ENCODE results near the gene PRCD. TPM values are rescaled to one million over a fixed set of nuclear protein-coding genes. Genes with fewer than 3 reads are reported as not detected.
"Not testable (repeated sequence)": the region's sequence is repeated elsewhere in the genome, so short reads cannot be mapped to it uniquely, and the experiment has no call there.

PRCD gene
- total and polyA plus RNA-seq, 12 donors, result 1.5 to 37.2 (median 5.0) TPM; not detected in 2

DNA sequence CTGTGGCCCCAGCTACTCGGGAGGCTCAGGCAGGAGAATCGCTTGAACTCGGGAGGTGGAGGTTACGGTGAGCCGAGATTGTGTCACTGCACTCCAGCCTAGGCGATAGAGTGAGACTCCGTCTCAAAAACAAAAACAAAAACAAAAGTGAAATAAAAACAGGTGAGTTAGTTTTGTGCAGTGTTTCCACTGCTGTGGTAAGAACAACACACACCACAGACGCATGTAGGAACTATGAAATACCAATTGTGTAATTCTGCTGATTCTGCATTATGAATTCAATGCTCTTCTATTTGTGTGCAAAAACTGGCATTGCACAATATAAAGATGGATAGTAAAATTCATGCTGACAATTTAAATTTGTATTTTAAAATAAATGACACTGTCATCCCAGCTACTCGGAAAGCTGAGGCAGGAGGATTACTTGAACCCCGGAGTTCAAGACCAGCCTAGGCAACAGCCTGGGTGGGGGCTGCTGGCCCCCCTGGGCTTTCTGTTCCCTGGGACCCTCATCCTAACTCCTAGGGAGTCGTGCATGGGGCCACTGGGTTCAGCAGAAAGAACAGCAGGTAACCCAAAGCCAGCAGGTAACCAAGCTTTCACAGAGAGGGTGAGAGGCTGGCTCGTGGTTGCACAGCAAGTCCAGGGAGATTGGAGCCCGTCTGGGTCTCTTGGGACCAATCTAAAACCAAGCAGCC lies 28.0 kb upstream of the PRCD start:
- DNase-seq, result no peak
- no peaks in the 10 kb centered on the region for H3K4me1 ChIP-seq (replicated peaks in 1 of 2)
- no peaks in the 10 kb centered on the region for H3K9me3 ChIP-seq (replicated peaks in 1 of 3)
- no peaks in the 10 kb centered on the region for H3K36me3 ChIP-seq (replicated peaks in 1 of 2)
- H3K27ac ChIP-seq, result no peak overlapping the region
- intact Hi-C loops (cut with DNase I), result no loop called here
- TF ChIP-seq, protein P1, sequence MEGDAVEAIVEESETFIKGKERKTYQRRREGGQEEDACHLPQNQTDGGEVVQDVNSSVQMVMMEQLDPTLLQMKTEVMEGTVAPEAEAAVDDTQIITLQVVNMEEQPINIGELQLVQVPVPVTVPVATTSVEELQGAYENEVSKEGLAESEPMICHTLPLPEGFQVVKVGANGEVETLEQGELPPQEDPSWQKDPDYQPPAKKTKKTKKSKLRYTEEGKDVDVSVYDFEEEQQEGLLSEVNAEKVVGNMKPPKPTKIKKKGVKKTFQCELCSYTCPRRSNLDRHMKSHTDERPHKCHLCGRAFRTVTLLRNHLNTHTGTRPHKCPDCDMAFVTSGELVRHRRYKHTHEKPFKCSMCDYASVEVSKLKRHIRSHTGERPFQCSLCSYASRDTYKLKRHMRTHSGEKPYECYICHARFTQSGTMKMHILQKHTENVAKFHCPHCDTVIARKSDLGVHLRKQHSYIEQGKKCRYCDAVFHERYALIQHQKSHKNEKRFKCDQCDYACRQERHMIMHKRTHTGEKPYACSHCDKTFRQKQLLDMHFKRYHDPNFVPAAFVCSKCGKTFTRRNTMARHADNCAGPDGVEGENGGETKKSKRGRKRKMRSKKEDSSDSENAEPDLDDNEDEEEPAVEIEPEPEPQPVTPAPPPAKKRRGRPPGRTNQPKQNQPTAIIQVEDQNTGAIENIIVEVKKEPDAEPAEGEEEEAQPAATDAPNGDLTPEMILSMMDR (IDR thresholded peaks at IDR 0.05), result no peak
- TF ChIP-seq POLR2A (IDR thresholded peaks at IDR 0.05), result no peak
- WGBS, 4 donors, result 76 to 79% (median 78%) methylated on average over 11 to 13 of the region's 13 CpGs
- H3K27me3 ChIP-seq, result no peaks in the 10 kb centered on the region
- H3K4me3 ChIP-seq, result no peak overlapping the region

DNA sequence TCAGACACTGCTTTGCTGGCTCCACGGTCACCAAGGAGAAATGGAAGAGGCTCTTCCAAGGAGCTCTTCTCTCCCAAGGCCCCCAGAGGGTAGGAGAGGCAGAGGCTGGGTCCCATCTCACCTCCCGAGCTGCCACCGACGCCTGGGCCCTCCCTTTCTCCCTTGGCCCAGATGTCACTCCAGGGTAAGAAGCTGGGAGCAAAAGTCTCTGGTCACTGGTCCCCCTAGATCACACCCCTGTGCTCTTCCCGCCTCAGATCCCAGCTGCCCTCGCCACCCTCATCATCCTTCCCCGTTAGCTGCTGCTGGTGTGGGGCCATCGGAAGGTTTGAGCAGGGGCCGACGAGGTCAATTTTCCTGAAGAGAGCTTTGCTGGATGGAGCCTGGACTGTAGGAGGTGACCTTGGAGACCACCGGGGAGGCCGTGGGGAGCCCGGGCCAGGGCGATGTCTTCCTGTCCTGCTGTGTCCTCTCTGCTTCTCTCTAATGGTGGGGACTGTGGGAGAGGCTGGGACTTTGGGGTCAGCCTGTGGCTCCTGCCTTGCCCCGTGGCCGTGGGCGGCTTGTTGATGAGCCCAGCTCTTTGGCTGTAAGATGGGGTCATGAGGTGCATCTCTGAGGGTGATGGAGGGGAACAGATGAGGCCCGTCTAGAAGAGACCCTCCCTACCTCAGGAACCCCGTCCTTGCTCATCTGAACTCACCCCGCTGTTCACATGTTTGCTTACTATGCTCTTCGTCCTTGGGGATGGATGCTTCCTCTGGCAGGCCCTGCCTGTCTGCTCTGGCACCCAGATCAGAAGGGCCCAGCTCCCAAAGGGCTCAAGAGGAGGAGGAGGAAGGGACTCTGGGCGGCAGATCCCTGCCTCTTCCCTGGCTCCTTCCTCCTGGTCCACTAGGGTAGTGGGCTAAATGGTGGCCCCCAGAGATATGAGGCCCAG lies 27.2 kb upstream of the PRCD start:
- no peak overlapping the region for H3K4me3 ChIP-seq
- H3K9me3 ChIP-seq (replicated peaks in 1 of 3), result no peaks in the 10 kb centered on the region
- no peak overlapping the region for H3K27ac ChIP-seq
- intact Hi-C loops (cut with DNase I), result no loop called here
- no peaks in the 10 kb centered on the region for H3K36me3 ChIP-seq (replicated peaks in 1 of 2)
- no peak for DNase-seq
- H3K27me3 ChIP-seq, result no peaks in the 10 kb centered on the region
- 75 to 79% (median 77%) methylated on average over 13 to 22 of the region's 22 CpGs for WGBS, 4 donors
- H3K4me1 ChIP-seq (replicated peaks in 1 of 2), result no peaks in the 10 kb centered on the region
- TF ChIP-seq, protein P1 (IDR thresholded peaks at IDR 0.05), result no peak
- no peak for TF ChIP-seq POLR2A (IDR thresholded peaks at IDR 0.05)

DNA sequence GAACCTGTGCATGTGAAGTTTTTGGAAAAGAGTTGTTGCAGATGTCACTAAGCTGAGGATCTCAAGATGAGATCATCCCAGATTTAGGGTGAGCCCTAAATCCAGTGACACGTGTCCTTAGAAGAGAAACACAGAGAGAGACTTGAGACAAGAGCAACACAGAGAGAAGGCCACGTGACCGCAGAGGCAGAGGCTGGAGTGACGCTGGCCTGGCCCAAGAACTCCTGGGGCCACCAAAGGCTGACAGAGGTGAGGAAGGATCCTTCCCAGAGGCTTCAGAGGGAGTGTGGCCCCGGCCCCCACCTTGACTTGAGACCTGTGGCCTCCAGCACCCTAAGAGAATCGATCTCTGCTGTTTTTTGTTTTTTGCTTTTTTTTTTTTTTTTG lies 26.5 kb upstream of the PRCD start:
- Histone ChIP-seq H3K36me3 (replicated peaks in 1 of 2) (no peaks in the 10 kb centered on the region), H3K4me1 (replicated peaks in 1 of 2) (no peaks in the 10 kb centered on the region), H3K27ac (no peak overlapping the region), H3K27me3 (no peaks in the 10 kb centered on the region), H3K4me3 (no peak overlapping the region), H3K9me3 (replicated peaks in 1 of 3) (no peaks in the 10 kb centered on the region)
- intact Hi-C loops (cut with DNase I), result no loop called here
- WGBS, 4 donors, result 75 to 80% (median 76%) methylated on average over 6 of the region's 6 CpGs
- no peak for DNase-seq
- no peak for TF ChIP-seq POLR2A (IDR thresholded peaks at IDR 0.05)
- TF ChIP-seq, protein P1 (IDR thresholded peaks at IDR 0.05), result no peak

DNA sequence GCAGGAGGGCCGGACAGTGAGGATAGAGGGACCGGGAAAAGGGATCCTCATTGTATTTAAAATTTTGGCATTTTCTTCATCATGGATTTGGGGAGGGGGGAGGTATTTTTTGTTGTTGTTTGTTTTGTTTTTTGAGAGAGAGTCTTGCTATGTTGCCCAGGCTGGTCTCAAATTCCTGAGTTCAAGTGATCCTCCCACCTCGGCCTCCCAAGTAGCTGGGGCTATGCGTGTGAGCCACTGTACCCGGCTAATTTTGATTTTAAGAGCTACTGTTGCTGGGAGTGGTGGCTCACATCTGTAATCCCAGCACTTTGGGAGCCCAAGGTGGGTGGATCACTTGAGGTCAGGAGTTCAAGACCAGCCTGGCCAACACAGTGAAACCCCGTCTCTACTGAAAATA lies 25.5 kb upstream of the PRCD start:
- H3K9me3 ChIP-seq (replicated peaks in 1 of 3); H3K27me3 ChIP-seq; H3K36me3 ChIP-seq (replicated peaks in 1 of 2); H3K27ac ChIP-seq; DNase-seq; H3K4me3 ChIP-seq; H3K4me1 ChIP-seq (replicated peaks in 1 of 2); intact Hi-C loops (cut with DNase I): not testable (repeated sequence)
- WGBS, 4 donors, result 92 to 97% (median 95%) methylated on average over 6 of the region's 6 CpGs

Data from adrenal gland (tissue), 12 donors.